GM18951 (cell line): ENCODE results near the gene ETFB.

Source experiments
- POLR2A ChIP-seq: IDR thresholded peaks from 4 replicates; pipeline ENCODE4 v1.6.1; 2011; ENCODE audit warnings: mild to moderate bottlenecking; ENCODE audit not compliant: insufficient read length, insufficient read depth; ENCODE audit errors: extremely low read depth
- in situ Hi-C: fragments of 300-500 bp; cut with MboI; formaldehyde crosslinking; loops from one replicate; pipeline ENCODE4 v1.12.0; 2022; ENCODE audit warnings: low sequenced_read_pairs, mixed read lengths, inconsistent platforms; ENCODE audit not compliant: unreplicated experiment

Gene ETFB

GRCh38 chr19:51323481-51324166 is 42.6 kb downstream of the ETFB start:
- no peak for TF ChIP-seq POLR2A
- in situ Hi-C loops = no loop called here

- in situ Hi-C loops = no loop called here
- no peak for TF ChIP-seq POLR2A
Observed at GRCh38 chr19:51321799-51322198, 44.4 kb downstream of the ETFB start.

GRCh38 chr19:51320280-51320657 is 45.9 kb downstream of the ETFB start:
- TF ChIP-seq POLR2A = no peak
- in situ Hi-C loops = no loop called here

- in situ Hi-C loops = no loop called here
- no peak for TF ChIP-seq POLR2A
Observed at GRCh38 chr19:51319649-51320279, 46.4 kb downstream of the ETFB start.

- TF ChIP-seq POLR2A = no peak
- in situ Hi-C loops = no loop called here
Observed at GRCh38 chr19:51318687-51319648, 47.2 kb downstream of the ETFB start.

- in situ Hi-C loops = no loop called here
- no peak for TF ChIP-seq POLR2A
Observed at GRCh38 chr19:51317968-51318367, 48.2 kb downstream of the ETFB start.

GRCh38 chr19:51317376-51317775 is 48.8 kb downstream of the ETFB start:
- no peak for TF ChIP-seq POLR2A
- in situ Hi-C loops = no loop called here

GRCh38 chr19:51316688-51317087 is 49.5 kb downstream of the ETFB start:
- in situ Hi-C loops = no loop called here
- no peak for TF ChIP-seq POLR2A

- in situ Hi-C loops = no loop called here
- no peak for TF ChIP-seq POLR2A
Observed at GRCh38 chr19:51311351-51312257, 54.6 kb downstream of the ETFB start, which contains the start of gene IGLON5. Gene IGLON5, plus strand, starts transcription at chr19:51311644. Its CDS starts 204 bp downstream, at chr19:51311848.

GRCh38 chr19:51305479-51305878 is 60.7 kb downstream of the ETFB start:
- in situ Hi-C loops = no loop called here
- no peak for TF ChIP-seq POLR2A

GRCh38 chr19:51301266-51301665 is 64.9 kb downstream of the ETFB start:
- TF ChIP-seq POLR2A = no peak
- in situ Hi-C loops = no loop called here

GRCh38 chr19:51297406-51297805 is 68.8 kb downstream of the ETFB start:
- no peak for TF ChIP-seq POLR2A
- in situ Hi-C loops = no loop called here
